ENCODE data around the gene IQGAP1. TPM values are rescaled to one million over a fixed set of nuclear protein-coding genes. Genes with fewer than 3 reads are reported as not detected.

Gene IQGAP1
- total and polyA plus RNA-seq, 9 of the 15 experiments (the other 6 are each of a cell fraction or from before 2014, with no cell fraction given), result 37.6 to 143 (median 77.7) TPM

- no peaks in the 10 kb centered on the region for H4K20me1 ChIP-seq (replicated peaks; ENCODE audit: control insufficient read depth, insufficient read depth, low read length)
- peaks cover 20% of the 10 kb centered on the region; the same call in 1 of the 3 replicates for H3K36me3 ChIP-seq (ENCODE audit: control insufficient read depth, insufficient read depth, low read length)
- no TSS peak for BruUV-seq (replicated peaks)
- TF ChIP-seq MED1 (CRISPR knock-in tag; IDR thresholded peaks at IDR 0.05; ENCODE audit: borderline replicate concordance) (no peak), TCF15 (CRISPR knock-in tag; IDR thresholded peaks at IDR 0.05) (no peak), BCLAF1 (IDR thresholded peaks at IDR 0.05; ENCODE audit: borderline replicate concordance in 1 of 2, control insufficient read depth in 1 of 2, low read depth in 2 of 2, low read length in 1 of 2) (no peak), SIRT6 (IDR thresholded peaks at IDR 0.05; ENCODE audit: low read depth, low read length) (no peak)
- no peak overlapping the region for H2AFZ ChIP-seq (ENCODE audit: low read depth, low read length)
- H3K27ac ChIP-seq (ENCODE audit: extremely low read depth, low read depth, low read length), result no peak overlapping the region
- no peak for ATAC-seq
- FAIRE-seq, result no peak
- 77% methylated on average over 1 of the region's 1 CpG for WGBS (ENCODE audit: insufficient coverage, low coverage, missing lambda C conversion rate)
- no peaks in the 10 kb centered on the region for H3K9me1 ChIP-seq (ENCODE audit: control insufficient read depth, insufficient read depth, low read length)
- CTCF ChIA-PET (ENCODE audit: low intra/inter-chr PET ratio), result no interaction called here
- H3K27me3 ChIP-seq (ENCODE audit: control insufficient read depth in 2 of 2, insufficient read depth in 2 of 2, low read length in 2 of 2), result no peaks in the 10 kb centered on the region
- DNase-seq (ENCODE audit: extremely low read depth in 1 of 4, low spot score in 3 of 4), result no peak
- peaks cover 59% of the 10 kb centered on the region for H3K79me2 ChIP-seq (ENCODE audit: control insufficient read depth, insufficient read depth, low read length)
- no peak overlapping the region for H3K4me2 ChIP-seq (ENCODE audit: insufficient read depth, low read length)
- H3K4me3 ChIP-seq, result no peak overlapping the region
- H3K4me1 ChIP-seq (replicated peaks in 1 of 2; ENCODE audit: control insufficient read depth in 2 of 2, insufficient read depth in 2 of 2, low read length in 2 of 2), result peaks cover 2 to 10% of the 10 kb centered on the region in 2 experiments; a peak in 3 of 5 replicates
- intact Hi-C loops (cut with micrococcal nuclease), result no loop called here
- no peak overlapping the region for H3K9ac ChIP-seq (ENCODE audit: insufficient read depth in 1 of 2, low read depth in 2 of 2, low read length in 2 of 2)
- in situ Hi-C loops (cut with MboI), result no loop called here
- POLR2A ChIA-PET, result interaction anchor here (2.3 kb wide), 1 partner anchor 21 kb away, joined by 5 read pairs; no protein-coding TSS in a partner anchor
- H3K9me3 ChIP-seq (replicated peaks; ENCODE audit: control insufficient read depth, insufficient read depth, low read depth, low read length), result no peaks in the 10 kb centered on the region
Measured at GRCh38 chr15:90393040-90393439, 5.0 kb downstream of the IQGAP1 start.
